PC-3 (cell line): Measurements from ENCODE around the gene CHST11. TPM values are rescaled to one million over a fixed set of nuclear protein-coding genes. Genes with fewer than 3 reads are reported as not detected.

ENCODE experiments used
- ATAC-seq: fragments of 200-7000 bp; cut with Tn5 transposase; 2 replicates; pipeline ENCODE4 v1.9.1; 2020; ENCODE audit warnings: mild to moderate bottlenecking, moderate library complexity
- BruUV-seq: library from RNA; stranded (reverse); fragments of 400-500 nt; replicated peaks from 2 replicates; lab custom pipeline; 2021; lab: Mats Ljungman, UMichigan
- CTCF ChIA-PET: fragments of 300-600 bp; sonication (Branson Sonifier 250); formaldehyde crosslinking; loops from one replicate; lab custom pipeline; 2022; ENCODE audit warnings: antibody characterized with exemption; lab: Charles Lee
- POLR2A ChIA-PET: fragments of 300-600 bp; sonication (Branson Sonifier 250); formaldehyde crosslinking; loops from one replicate; lab custom pipeline; 2022; ENCODE audit warnings: antibody characterized with exemption; ENCODE audit not compliant: unreplicated experiment; lab: Charles Lee
- DNase-seq: peaks from one replicate; pipeline ENCODE4 v3.0.0-alpha.2; 2015
- H2AFZ ChIP-seq: fragments of 300-600 bp; sonication (generic); 2 replicates; pipeline ENCODE4 v1.6.0; 2016; ENCODE audit warnings: antibody characterized with exemption, low read length
- H3F3A ChIP-seq: fragments of 300-600 bp; sonication (generic); one replicate; pipeline ENCODE4 v1.6.0; 2017; ENCODE audit warnings: antibody characterized with exemption, low read length, control low read depth, mild to moderate bottlenecking; ENCODE audit not compliant: unreplicated experiment
- H3K27ac ChIP-seq: fragments of 300-600 bp; sonication (generic); 2 replicates; pipeline ENCODE4 v1.5.1; 2016; ENCODE audit warnings: mild to moderate bottlenecking, low read length
- H3K27me3 ChIP-seq: fragments of 300-600 bp; sonication (generic); 2 replicates; pipeline ENCODE4 v1.6.1; 2016; ENCODE audit warnings: low read length, mixed read lengths
- H3K36me3 ChIP-seq: fragments of 300-600 bp; sonication (generic); 2 replicates; pipeline ENCODE4 v1.6.1; 2016; ENCODE audit warnings: low read depth, mixed run types, low read length, mixed read lengths
- H3K4me1 ChIP-seq: fragments of 300-600 bp; sonication (generic); 2 replicates; pipeline ENCODE4 v1.5.1; 2016; ENCODE audit warnings: low read length; ENCODE audit not compliant: insufficient read depth
- H3K4me2 ChIP-seq: fragments of 300-600 bp; sonication (generic); 2 replicates; pipeline ENCODE4 v1.6.0; 2016; ENCODE audit warnings: low read length
- H3K4me3 ChIP-seq: fragments of 300-600 bp; sonication (generic); 2 replicates; pipeline ENCODE4 v1.5.1; 2016; ENCODE audit warnings: mild to moderate bottlenecking, low read length, mixed read lengths
- H3K79me2 ChIP-seq: fragments of 300-600 bp; sonication (generic); 2 replicates; pipeline ENCODE4 v1.6.1; 2017; ENCODE audit warnings: low read length, mixed read lengths
- H3K9ac ChIP-seq: fragments of 300-600 bp; sonication (generic); 2 replicates; pipeline ENCODE4 v1.6.0; 2016; ENCODE audit warnings: mild to moderate bottlenecking, low read length
- H3K9me2 ChIP-seq: fragments of 300-600 bp; sonication (generic); replicated peaks from 2 replicates; pipeline ENCODE4 v1.6.1; 2016; ENCODE audit warnings: mixed run types, low read length, mixed read lengths
- H3K9me3 ChIP-seq: fragments of 300-600 bp; sonication (generic); 2 replicates; pipeline ENCODE4 v1.6.1; 2016; ENCODE audit warnings: low read length, mixed read lengths
- H4K20me1 ChIP-seq: fragments of 300-600 bp; sonication (generic); 2 replicates; pipeline ENCODE4 v1.6.1; 2016; ENCODE audit warnings: low read length, mixed read lengths
- EZH2 ChIP-seq: fragments of 300-600 bp; sonication (generic); IDR thresholded peaks from one replicate; pipeline ENCODE4 v1.6.1; 2017; ENCODE audit warnings: antibody characterized with exemption, mild to moderate bottlenecking, low read length; ENCODE audit not compliant: unreplicated experiment
- EZH2phosphoT487 ChIP-seq: fragments of 300-600 bp; sonication (generic); IDR thresholded peaks from 2 replicates; pipeline ENCODE4 v1.6.1; 2018; ENCODE audit warnings: mild to moderate bottlenecking, antibody characterized with exemption, low read length, borderline replicate concordance
- intact Hi-C: fragments of 100-400 bp; cut with micrococcal nuclease; formaldehyde crosslinking; loops from 2 replicates; pipeline ENCODE4 v1.9.0; 2023
- total RNA-seq: library from RNA; depleted of rRNA; stranded (reverse); fragments of >200 nt; gene quantifications from 2 replicates; pipeline ENCODE4 v1.2.3, GENCODE V29; 2014
- TF ChIP-seq, protein P1 (sequence below): fragments of 300-600 bp; sonication (generic); conservative IDR thresholded peaks from 2 replicates; pipeline ENCODE4 v1.5.1; 2017; ENCODE audit warnings: antibody characterized with exemption, low read depth, mild to moderate bottlenecking, low read length

The CHST11 gene
- total RNA-seq, 1 experiment from 2014 or later = 53.5 TPM

DNA sequence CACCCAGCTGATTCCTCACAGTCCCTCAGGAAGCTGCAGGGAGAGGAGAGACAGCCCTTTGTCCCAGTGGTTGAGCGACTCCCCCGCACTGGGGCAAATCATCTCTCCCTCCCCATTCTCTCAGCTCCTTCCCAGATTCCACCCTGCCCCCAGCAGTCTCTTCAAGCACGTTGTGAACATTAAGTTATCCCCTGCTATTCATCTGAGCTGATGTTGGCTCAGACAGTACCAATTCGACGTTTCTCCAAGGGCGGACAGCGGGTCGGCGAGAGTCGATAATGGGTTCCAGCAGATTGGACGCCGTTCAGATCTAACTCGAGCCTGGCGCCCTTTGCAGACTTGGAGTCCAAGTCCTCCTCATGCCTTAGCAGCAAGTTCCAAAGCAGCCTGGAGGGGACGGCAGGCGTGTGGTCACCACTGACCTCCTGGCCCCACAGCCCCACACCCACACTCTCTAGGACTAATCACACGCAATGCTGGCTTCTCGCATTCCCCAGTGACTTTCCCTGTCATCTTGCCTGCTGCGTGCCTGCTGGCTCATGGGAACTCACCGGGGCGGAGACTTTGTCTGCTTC, 245.9 kb downstream of the CHST11 start:
- CTCF ChIA-PET = interaction anchor here (0.6 kb wide), 1 partner anchor 417 kb away, joined by 3 read pairs; no protein-coding TSS in a partner anchor
- H4K20me1 ChIP-seq = no peaks in the 10 kb centered on the region

DNA sequence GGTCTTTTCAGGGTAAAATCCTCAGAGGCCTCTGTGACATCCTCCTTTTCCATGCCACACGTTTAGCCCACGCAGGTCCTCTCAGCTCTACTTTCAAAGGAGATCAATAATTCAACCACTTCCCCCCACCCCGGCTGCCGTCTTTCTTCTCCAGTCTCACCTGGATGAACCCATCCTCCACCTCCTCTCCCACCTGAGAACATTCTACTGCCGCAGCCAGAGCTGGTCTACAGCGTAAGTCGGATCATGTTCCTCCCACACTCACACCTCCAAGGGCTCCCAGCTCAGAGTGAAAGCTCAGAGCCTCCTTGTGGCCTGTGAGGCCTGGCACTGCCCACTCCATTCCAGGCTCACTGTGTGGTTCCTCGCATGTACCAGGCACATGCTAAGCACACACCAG, 246.6 kb downstream of the CHST11 start:
- Histone ChIP-seq H3F3A (no peaks in the 10 kb centered on the region), H3K36me3 (no peaks in the 10 kb centered on the region), H2AFZ (no peak overlapping the region), H3K4me2 (no peak overlapping the region), H3K27ac (no peak overlapping the region), H3K9me2 (no peaks in the 10 kb centered on the region), H3K4me3 (no peak overlapping the region), H3K79me2 (no peaks in the 10 kb centered on the region), H3K9me3 (no peaks in the 10 kb centered on the region), H3K9ac (no peak overlapping the region), H3K4me1 (0 out of 2 replicates have a peak, but pooled peaks cover 4% of the 10 kb centered on the region), H4K20me1 (no peaks in the 10 kb centered on the region), H3K27me3 (no peaks in the 10 kb centered on the region)
- BruUV-seq = no TSS peak
- no peak for DNase-seq
- intact Hi-C loops = loop anchor here (10.0 kb wide), 1 partner anchor 61 kb away; no protein-coding TSS in a partner anchor
- CTCF ChIA-PET = no interaction called here
- POLR2A ChIA-PET = no interaction called here
- no peak; the same call in 1 of the 2 replicates for ATAC-seq
- TF ChIP-seq EZH2phosphoT487 (no peak), EZH2 (no peak)
- TF ChIP-seq, protein P1, sequence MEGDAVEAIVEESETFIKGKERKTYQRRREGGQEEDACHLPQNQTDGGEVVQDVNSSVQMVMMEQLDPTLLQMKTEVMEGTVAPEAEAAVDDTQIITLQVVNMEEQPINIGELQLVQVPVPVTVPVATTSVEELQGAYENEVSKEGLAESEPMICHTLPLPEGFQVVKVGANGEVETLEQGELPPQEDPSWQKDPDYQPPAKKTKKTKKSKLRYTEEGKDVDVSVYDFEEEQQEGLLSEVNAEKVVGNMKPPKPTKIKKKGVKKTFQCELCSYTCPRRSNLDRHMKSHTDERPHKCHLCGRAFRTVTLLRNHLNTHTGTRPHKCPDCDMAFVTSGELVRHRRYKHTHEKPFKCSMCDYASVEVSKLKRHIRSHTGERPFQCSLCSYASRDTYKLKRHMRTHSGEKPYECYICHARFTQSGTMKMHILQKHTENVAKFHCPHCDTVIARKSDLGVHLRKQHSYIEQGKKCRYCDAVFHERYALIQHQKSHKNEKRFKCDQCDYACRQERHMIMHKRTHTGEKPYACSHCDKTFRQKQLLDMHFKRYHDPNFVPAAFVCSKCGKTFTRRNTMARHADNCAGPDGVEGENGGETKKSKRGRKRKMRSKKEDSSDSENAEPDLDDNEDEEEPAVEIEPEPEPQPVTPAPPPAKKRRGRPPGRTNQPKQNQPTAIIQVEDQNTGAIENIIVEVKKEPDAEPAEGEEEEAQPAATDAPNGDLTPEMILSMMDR = no peak

More for the DNA sequence above, 245.9 kb downstream of the CHST11 start:
- H3K36me3 ChIP-seq = no peaks in the 10 kb centered on the region
- no peaks in the 10 kb centered on the region for H3F3A ChIP-seq
- intact Hi-C loops = loop anchor here (10.0 kb wide), 1 partner anchor 62 kb away; no protein-coding TSS in a partner anchor
- POLR2A ChIA-PET = no interaction called here
- no peaks in the 10 kb centered on the region for H3K79me2 ChIP-seq
- no peaks in the 10 kb centered on the region for H3K9me3 ChIP-seq
- no peak for ATAC-seq
- 0 out of 2 replicates have a peak, but pooled peaks cover 4% of the 10 kb centered on the region for H3K4me1 ChIP-seq
- TF ChIP-seq EZH2 (no peak), EZH2phosphoT487 (no peak)
- TF ChIP-seq, protein P1 = no peak
- BruUV-seq = no TSS peak
- no peak for DNase-seq
- H3K9me2 ChIP-seq = no peaks in the 10 kb centered on the region
- H3K4me2 ChIP-seq = no peak overlapping the region
- no peaks in the 10 kb centered on the region for H3K27me3 ChIP-seq
- no peak overlapping the region for H2AFZ ChIP-seq
- H3K4me3 ChIP-seq = no peak overlapping the region
- no peak overlapping the region for H3K9ac ChIP-seq
- H3K27ac ChIP-seq = no peak overlapping the region

DNA sequence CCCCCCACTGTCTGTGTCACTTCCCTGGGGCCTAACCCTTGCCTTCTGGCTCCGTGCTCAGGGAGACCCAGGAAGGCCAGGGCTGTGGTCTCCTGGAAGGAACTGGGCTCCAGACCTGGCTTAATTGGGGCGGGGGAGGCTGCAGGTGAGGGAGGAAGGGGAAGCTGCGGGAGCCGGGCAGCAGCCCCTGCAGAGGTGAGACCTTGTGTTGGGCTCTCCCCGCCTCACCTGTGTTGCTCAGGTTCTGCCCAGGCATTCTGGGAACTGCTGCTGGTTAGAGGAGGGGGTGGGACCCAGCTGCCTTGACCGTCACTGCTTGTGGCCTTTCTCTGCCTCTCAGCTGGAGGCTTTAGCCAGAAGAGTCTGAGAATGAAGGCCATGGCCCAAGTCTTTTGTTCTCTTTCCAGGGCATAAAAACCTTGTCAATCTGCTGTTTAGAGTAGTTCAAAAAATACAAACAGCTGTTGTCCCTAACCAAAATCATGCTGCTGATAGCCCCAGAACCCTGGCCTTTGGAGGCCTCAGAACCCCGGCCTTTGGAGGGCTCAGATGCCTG, 247.6 kb downstream of the CHST11 start:
- H3K9me2 ChIP-seq = no peaks in the 10 kb centered on the region
- no peak overlapping the region for H3K4me3 ChIP-seq
- no peaks in the 10 kb centered on the region for H3K4me1 ChIP-seq
- no peak overlapping the region for H2AFZ ChIP-seq
- no peak overlapping the region for H3K4me2 ChIP-seq
- DNase-seq = no peak
- ATAC-seq = no peak
- H3K27me3 ChIP-seq = no peaks in the 10 kb centered on the region
- intact Hi-C loops = loop anchor here (10.0 kb wide), 1 partner anchor 60 kb away; no protein-coding TSS in a partner anchor
- ChIA-PET CTCF (no interaction called here), POLR2A (no interaction called here)
- no peak overlapping the region for H3K27ac ChIP-seq
- H3K79me2 ChIP-seq = no peaks in the 10 kb centered on the region
- H3K9ac ChIP-seq = no peak overlapping the region
- H3K36me3 ChIP-seq = no peaks in the 10 kb centered on the region
- no TSS peak for BruUV-seq
- H3K9me3 ChIP-seq = no peaks in the 10 kb centered on the region
- TF ChIP-seq EZH2phosphoT487 (no peak), EZH2 (no peak)
- TF ChIP-seq, protein P1 = no peak
- no peaks in the 10 kb centered on the region for H3F3A ChIP-seq
- no peaks in the 10 kb centered on the region for H4K20me1 ChIP-seq
